ENCODE results near the gene HMOX2.

GRCh38 chr16:4472880-4473279 lies 3.3 kb upstream of the HMOX2 start:
- no peak for TF ChIP-seq EZH2 (IDR thresholded peaks at IDR 0.05; ENCODE audit: borderline replicate concordance, low read length)
- TF ChIP-seq CTCF (conservative IDR thresholded peaks at IDR 0.05 in 1 of 2, IDR thresholded peaks at IDR 0.05 in 1 of 2; ENCODE audit: extremely low read depth in 1 of 2, insufficient read depth in 1 of 2, low read depth in 1 of 2, low read length in 2 of 2), result no peak

Measured in mammary epithelial cell (primary cell).